ENCODE data around the gene PAWR. TPM values are rescaled to one million over a fixed set of nuclear protein-coding genes. Genes with fewer than 3 reads are reported as not detected.

PAWR gene
- total and polyA plus RNA-seq, 9 of the 15 experiments (the other 6 are each of a cell fraction or from before 2014, with no cell fraction given): 0.82 TPM; not detected in 8

DNA sequence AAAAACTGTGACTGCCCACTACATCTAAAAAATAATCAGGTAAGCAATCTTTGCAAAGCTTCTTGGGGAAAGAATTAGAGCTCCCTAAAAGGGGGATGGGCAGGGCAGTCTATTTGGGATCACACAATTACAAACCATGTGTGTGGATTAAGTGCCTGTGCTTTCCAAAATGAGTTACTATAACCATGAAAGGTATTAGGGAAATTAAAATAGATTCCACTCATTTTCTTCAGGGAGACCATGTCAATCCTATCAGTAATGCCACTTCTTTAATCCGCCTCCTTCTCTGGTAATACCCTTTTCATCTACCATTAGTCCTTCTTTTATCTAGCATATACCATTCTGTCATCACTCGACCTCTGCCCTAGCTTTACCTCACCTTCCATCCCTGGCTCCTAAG is 53.7 kb downstream of the PAWR start (continued):
- TF ChIP-seq, protein P1, sequence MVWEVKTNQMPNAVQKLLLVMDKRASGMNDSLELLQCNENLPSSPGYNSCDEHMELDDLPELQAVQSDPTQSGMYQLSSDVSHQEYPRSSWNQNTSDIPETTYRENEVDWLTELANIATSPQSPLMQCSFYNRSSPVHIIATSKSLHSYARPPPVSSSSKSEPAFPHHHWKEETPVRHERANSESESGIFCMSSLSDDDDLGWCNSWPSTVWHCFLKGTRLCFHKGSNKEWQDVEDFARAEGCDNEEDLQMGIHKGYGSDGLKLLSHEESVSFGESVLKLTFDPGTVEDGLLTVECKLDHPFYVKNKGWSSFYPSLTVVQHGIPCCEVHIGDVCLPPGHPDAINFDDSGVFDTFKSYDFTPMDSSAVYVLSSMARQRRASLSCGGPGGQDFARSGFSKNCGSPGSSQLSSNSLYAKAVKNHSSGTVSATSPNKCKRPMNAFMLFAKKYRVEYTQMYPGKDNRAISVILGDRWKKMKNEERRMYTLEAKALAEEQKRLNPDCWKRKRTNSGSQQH (CRISPR knock-in tag; IDR thresholded peaks at IDR 0.05): no peak
- no peak for TF ChIP-seq CBX1 (IDR thresholded peaks at IDR 0.05; ENCODE audit: low read depth)
- TF ChIP-seq MYNN (IDR thresholded peaks at IDR 0.05): no peak
- TF ChIP-seq MYNN (CRISPR knock-in tag; IDR thresholded peaks at IDR 0.05): no peak
- TF ChIP-seq MBD2 (IDR thresholded peaks at IDR 0.05; ENCODE audit: borderline replicate concordance, low read depth): no peak
- TF ChIP-seq ZC3H8 (IDR thresholded peaks at IDR 0.05): no peak
- no peak for TF ChIP-seq BCL6 (CRISPR knock-in tag; IDR thresholded peaks at IDR 0.05)
- TF ChIP-seq POLR3G (IDR thresholded peaks at IDR 0.05; ENCODE audit: extremely low read depth, insufficient read length, insufficient replicate concordance): no peak
- TF ChIP-seq RB1 (IDR thresholded peaks at IDR 0.05; ENCODE audit: low read depth): no peak
- TF ChIP-seq ZNF280A (IDR thresholded peaks at IDR 0.05; ENCODE audit: low read depth, partially characterized antibody): no peak
- TF ChIP-seq, protein P2, sequence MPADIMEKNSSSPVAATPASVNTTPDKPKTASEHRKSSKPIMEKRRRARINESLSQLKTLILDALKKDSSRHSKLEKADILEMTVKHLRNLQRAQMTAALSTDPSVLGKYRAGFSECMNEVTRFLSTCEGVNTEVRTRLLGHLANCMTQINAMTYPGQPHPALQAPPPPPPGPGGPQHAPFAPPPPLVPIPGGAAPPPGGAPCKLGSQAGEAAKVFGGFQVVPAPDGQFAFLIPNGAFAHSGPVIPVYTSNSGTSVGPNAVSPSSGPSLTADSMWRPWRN (IDR thresholded peaks at IDR 0.05; ENCODE audit: low read depth): no peak

All from K562 (cell line).